ENCODE data around the gene WDR36.

WDR36 gene

DNA sequence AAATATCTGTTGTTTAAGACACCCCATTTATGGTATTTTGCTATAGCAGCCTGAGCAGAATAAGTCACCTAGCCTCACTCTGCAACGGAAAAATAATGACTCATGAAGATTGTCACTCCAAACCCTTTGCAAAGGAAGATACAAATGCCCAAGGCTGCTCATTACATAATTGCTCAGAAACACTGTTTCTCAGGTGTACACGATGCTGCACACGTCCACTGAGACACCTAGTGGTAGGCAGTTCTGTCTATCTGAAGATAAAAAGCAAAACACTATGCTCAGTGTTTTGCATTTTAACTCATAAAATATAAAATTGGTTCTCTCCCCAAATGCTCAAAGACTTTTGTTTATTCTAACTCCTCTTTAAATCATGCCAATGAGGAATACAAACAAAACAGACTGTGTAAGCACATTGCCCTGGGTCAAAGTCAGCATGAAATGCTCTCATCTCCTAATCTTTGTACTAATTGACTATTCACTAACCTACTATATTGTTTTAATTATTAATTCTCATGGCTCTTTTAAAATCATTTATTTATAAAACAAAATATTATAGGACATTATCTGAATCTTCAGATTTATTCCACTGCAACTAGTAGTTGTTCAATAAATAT, 28.3 kb upstream of the WDR36 start:
- Mint-ChIP-seq H3K4me1 (no peaks in the 10 kb centered on the region), H3K9me3 (no peaks in the 10 kb centered on the region), H3K4me3 (no peak overlapping the region), H3K27me3 (ENCODE audit: low read depth, poor library complexity) (peaks cover 45% of the 10 kb centered on the region), H3K36me3 (ENCODE audit: low read depth) (no peaks in the 10 kb centered on the region), H3K27ac (no peak overlapping the region)
- DNase-seq, result no peak
- TF ChIP-seq, protein P1, sequence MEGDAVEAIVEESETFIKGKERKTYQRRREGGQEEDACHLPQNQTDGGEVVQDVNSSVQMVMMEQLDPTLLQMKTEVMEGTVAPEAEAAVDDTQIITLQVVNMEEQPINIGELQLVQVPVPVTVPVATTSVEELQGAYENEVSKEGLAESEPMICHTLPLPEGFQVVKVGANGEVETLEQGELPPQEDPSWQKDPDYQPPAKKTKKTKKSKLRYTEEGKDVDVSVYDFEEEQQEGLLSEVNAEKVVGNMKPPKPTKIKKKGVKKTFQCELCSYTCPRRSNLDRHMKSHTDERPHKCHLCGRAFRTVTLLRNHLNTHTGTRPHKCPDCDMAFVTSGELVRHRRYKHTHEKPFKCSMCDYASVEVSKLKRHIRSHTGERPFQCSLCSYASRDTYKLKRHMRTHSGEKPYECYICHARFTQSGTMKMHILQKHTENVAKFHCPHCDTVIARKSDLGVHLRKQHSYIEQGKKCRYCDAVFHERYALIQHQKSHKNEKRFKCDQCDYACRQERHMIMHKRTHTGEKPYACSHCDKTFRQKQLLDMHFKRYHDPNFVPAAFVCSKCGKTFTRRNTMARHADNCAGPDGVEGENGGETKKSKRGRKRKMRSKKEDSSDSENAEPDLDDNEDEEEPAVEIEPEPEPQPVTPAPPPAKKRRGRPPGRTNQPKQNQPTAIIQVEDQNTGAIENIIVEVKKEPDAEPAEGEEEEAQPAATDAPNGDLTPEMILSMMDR (IDR thresholded peaks at IDR 0.05), result peak; percentile 26

GRCh38 chr5:111066261-111066938, 25.7 kb upstream of the WDR36 start:
- peaks cover 71% of the 10 kb centered on the region for H3K27me3 Mint-ChIP-seq (ENCODE audit: low read depth, poor library complexity)

DNA sequence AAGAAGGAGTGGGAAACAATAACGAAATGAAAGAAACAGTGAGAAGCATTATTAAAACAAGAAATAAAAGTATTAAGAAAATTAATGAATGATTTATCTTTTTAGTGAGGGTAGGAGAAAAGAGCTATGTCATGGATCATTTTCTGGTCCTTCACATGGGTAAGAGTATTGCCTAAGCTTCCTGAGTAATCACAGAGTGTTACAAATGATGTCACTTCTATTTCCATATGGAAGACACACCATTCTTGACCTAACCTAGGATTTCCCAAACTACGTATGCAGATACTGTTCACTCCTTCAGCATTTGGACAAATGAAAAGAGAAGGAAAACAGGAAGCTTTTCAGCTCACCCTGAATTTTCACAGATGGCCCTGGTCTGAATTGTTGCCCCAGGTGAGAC, 23.9 kb upstream of the WDR36 start:
- H3K9me3 Mint-ChIP-seq, result no peaks in the 10 kb centered on the region
- no peak overlapping the region for H3K27ac Mint-ChIP-seq
- H3K36me3 Mint-ChIP-seq (ENCODE audit: low read depth), result no peaks in the 10 kb centered on the region
- no peak for DNase-seq
- TF ChIP-seq, protein P1 (IDR thresholded peaks at IDR 0.05), result no peak
- H3K27me3 Mint-ChIP-seq (ENCODE audit: low read depth, poor library complexity), result peaks cover 85% of the 10 kb centered on the region
- peaks cover 21% of the 10 kb centered on the region for H3K4me1 Mint-ChIP-seq
- H3K4me3 Mint-ChIP-seq, result no peak overlapping the region

More at GRCh38 chr5:111066261-111066938, 25.7 kb upstream of the WDR36 start:
- Mint-ChIP-seq H3K4me3 (no peak overlapping the region), H3K9me3 (no peaks in the 10 kb centered on the region), H3K36me3 (ENCODE audit: low read depth) (no peaks in the 10 kb centered on the region), H3K27ac (no peak overlapping the region), H3K4me1 (peaks cover 13% of the 10 kb centered on the region)
- TF ChIP-seq, protein P1 (IDR thresholded peaks at IDR 0.05), result no peak
- DNase-seq, result no peak

DNA sequence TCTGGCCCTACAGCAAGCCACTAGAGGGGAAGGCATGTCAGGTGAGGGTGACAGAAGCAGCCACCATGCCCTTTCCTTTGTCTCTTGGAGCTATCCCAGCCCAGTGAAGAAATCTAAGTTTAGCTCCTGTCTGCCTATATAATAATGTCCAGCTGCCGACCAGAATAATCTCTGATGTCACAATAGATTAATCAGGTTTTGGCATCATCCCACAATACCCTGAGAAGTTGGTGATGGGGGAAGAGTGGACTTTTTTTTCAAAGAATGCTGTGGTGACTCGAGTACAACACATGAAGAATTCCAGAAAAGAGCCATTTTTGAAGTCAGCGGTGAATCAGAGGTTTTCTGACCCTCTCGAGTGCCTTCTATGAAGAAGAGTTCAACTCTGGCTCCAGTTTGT, 22.3 kb upstream of the WDR36 start:
- Mint-ChIP-seq H3K27ac (no peak overlapping the region), H3K4me1 (peaks cover 26% of the 10 kb centered on the region), H3K9me3 (no peaks in the 10 kb centered on the region), H3K36me3 (ENCODE audit: low read depth) (no peaks in the 10 kb centered on the region), H3K4me3 (peak overlapping the region; percentile 82), H3K27me3 (ENCODE audit: low read depth, poor library complexity) (peaks cover 98% of the 10 kb centered on the region)
- no peak for DNase-seq
- TF ChIP-seq, protein P1 (IDR thresholded peaks at IDR 0.05), result no peak

GRCh38 chr5:111070272-111071134, 21.6 kb upstream of the WDR36 start:
- DNase-seq, result peak; percentile 68
- H3K36me3 Mint-ChIP-seq (ENCODE audit: low read depth), result no peaks in the 10 kb centered on the region
- H3K27me3 Mint-ChIP-seq (ENCODE audit: low read depth, poor library complexity), result peaks cover 100% of the 10 kb centered on the region

More at GRCh38 chr5:111070272-111071134, 21.6 kb upstream of the WDR36 start:
- Mint-ChIP-seq H3K9me3 (no peaks in the 10 kb centered on the region), H3K4me3 (peak overlapping the region; percentile 82), H3K4me1 (peaks cover 26% of the 10 kb centered on the region), H3K27ac (no peak overlapping the region)
- TF ChIP-seq, protein P1 (IDR thresholded peaks at IDR 0.05), result no peak

Data from nephron progenitor cell (in vitro differentiated cells).